GM20431 (cell line): ENCODE data around the gene TCF19.

ENCODE experiments used
- in situ Hi-C: fragments of 300-500 bp; cut with MseI, MboI; formaldehyde crosslinking; loops from one replicate; pipeline ENCODE4 v1.15.0; 2020; ENCODE audit warnings: low sequenced_read_pairs; ENCODE audit not compliant: unreplicated experiment

TCF19 gene

DNA sequence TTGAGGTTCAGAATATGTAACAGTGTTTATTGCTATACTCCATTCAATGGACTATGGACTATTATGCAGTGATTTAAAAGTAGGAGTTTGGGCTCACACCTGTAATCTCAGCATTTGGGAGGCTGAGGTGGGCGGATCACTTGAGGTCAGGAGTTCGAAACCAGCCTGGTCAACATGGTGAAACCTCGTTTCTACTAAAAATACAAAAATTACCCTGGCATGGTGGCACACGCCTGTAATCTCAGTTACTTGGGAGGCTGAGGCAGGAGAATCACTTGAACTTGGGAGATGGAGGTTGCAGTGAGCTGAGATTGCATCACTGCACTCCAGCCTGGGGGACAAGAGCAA is 40.7 kb downstream of the TCF19 start:
- in situ Hi-C loops = loop anchor here (10.0 kb wide), 2 partner anchors 64 to 166 kb away; partner anchors contain the start of gene PSORS1C2

DNA sequence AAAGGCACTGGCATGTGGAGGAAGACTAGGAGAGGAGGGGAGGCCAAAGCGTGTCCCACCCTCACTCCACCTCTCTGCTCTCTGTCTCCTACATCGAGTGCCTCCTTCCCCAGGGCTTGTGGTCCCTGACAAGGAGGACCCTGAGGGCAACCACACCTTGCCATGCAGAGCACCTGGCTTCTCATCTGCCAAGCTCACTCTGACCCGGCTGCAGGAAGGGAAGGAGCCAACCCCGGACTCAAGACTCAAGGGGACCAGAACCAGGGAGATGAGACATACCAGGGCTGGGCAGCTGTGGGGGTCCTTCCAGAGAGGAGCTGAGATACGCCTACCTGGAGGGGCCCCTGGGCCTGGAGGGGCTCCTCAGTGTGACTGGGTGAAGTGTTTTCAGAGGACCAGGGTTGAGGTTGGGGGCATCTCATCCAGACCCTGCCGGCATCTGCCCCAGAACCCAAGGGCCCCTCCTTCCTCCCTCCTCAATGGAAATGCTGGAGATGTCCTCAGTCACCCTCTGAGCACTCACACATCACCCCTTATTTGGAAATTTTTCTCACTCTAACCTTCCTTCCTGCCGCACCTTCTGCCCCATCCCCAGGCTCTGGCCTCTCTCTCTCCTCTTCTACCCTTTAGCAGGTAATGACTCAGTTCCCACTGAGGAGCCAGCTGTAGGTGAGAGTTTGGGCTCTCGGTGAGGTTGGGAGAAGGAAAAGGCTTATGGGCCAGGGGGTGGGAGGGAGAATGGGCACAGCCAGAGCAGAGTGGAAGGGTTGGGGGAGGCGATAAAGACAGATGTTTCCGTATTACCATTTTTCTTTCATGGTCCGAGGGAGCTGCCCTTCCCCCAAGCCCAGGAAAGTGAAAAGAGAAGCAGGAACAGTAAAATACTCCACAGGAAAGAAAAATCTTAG is 44.1 kb downstream of the TCF19 start:
- in situ Hi-C loops = no loop called here

DNA sequence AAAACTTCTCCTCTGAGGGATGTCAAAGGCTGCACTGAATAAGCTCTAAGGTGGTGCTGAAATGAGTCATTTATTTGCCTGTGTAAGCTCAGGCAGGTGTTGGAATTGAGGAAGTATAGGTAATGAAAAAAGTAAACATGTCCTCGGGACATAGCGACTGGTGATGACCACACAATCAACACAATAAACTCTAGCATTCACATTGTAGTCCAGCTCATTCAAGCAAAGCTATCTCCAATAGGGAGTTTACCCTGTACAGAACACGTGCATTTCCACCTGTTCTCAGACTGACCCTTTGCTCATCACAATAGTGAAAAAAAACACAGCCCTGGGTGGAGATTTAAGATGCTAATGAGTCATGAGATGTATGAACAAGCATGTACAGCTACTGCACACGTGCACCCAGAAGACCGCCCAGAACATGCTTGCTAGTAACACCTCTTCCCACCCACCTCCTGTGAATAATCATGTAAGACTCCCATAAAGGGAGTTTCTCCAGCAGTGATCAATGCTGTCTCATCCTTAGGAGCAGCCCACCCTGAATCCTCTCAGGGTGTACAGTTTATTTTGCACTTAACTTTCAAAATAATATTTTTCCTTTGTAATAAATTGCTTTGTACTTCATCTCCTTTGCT is 45.1 kb downstream of the TCF19 start:
- in situ Hi-C loops = no loop called here

DNA sequence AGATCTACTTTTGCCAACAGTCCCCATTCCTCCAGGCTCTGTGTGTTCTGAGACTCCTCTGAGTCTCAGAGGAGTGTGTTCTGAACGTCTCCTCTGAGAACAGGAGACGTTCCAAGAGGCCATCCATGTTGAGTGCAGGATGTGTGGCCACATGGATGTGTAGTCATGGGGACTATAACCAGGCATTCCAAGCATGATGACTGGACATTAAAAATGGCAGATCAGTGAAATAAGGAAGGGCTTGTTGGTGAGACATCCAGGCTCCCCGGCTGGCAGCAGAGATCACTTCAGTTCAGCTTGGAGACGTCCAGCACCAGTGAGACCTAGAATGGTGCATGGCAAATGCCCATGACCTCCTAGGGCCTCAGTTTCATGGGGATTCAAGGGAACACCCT is 46.4 kb downstream of the TCF19 start:
- in situ Hi-C loops = no loop called here

DNA sequence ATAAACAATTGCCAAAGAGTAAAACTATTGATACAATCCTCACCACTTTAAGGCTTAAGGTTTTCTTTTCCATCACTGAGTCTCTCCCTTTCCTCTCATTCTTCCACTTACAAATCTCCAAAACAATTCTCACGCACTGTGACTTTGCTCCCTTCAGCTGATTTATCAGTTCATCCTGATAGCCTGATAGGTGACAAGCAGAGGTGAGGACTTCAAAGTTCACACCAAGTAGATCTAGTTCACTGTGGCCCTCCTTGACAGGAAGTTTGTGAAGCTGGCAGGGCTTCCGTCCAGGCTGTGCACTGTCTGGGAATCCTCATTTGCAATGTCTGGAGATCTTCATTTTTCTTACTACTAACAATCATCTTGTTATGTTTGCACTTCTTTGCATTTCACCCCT is 47.2 kb downstream of the TCF19 start:
- in situ Hi-C loops = no loop called here

DNA sequence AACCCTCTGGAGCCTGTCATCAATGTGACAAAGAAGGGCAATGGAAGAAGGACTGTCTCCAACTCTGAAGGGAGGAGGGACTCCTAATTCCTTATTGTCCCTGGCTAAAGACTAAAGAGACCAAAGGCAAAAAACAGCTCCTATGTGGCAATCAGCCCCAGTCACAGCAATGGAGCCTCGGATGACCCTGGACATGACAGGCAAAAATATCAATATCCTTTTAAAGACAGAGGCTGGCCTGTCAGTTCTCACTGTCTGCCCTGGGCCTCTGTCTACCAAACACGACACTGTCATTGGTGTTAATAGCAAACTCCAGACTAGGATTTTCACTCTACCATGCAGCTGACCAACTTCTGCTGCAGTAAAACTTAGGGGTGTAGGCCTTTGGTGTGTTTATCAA is 50.1 kb downstream of the TCF19 start:
- in situ Hi-C loops = no loop called here

DNA sequence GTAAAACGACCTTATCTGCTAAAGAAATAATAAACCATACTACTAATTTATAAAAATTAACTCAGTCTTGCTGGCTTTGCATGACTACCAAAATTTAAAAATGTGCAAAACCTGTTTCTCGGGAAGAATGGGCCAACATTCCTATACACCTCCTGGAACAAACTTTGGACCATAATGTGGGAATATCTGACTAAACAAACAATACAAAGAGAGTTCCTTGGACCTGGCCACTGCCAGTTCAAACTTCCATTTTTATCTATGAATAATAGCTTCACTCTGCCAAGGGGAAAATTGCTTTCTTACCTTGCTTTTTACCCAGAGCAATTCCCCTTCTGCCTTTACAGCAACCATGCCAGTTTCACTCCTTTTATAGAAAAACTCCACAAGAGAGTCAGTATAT is 50.7 kb downstream of the TCF19 start:
- in situ Hi-C loops = no loop called here

DNA sequence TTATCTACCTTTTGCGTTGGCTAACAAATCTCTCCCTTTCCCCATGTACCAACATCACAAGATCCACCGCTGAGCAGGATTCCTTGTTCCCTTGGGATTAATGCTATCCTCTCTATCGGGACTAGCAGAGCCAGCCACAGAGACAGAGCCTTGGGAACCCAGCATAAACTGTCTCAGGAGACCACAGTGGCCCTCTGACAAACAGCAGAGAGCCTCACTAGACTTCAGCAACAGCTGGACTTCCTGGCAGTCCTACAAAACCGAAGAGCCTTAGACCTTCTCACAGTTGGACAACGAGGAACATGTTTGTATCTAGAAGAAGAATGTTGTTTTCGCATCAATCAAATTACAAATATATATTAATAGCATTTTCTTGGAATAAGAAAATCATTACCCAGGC is 51.7 kb downstream of the TCF19 start:
- in situ Hi-C loops = no loop called here

DNA sequence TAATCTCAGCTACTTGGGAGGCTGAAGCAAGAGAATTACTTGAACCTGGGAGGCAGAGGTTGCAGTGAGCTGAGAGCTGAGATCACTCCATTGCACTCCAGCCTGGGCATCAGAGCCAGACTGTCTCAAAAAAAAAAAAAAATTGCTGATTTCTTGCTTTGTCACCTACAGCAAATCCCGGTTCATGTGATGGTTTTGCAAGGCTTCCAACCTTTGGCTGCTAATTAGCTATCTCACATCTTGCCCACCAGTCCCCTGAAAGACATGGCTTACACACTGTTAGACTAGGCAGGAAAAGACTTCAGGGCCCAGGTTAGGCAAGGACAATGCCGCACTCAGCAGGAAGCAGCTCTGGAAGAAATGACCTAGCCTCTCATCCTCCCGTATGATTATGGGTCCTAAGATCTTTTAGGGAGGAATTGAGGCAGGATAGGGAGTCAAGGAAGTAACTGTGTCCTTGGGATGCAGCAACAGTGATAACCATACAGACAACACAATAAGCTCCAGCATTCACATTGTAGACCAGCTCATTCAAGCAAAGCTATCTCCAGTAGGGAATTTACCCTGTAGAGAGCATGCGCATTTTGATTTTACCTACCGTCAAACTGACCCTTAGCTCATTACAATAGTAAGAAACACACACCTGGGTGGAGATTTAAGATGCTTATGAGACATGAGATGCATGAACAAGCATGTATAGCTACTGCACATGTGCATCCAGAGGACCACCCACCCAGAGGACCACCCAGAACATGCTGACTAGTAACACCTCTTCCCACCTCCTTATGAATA is 52.5 kb downstream of the TCF19 start:
- in situ Hi-C loops = no loop called here
